ENCODE results near the gene TP53RK. TPM values are rescaled to one million over a fixed set of nuclear protein-coding genes. Genes with fewer than 3 reads are reported as not detected.

TP53RK gene
- total RNA-seq, 4 donors from 2014 or later: 7.4 to 12.1 (median 10.6) TPM

- H3K4me3 ChIP-seq: no peak overlapping the region
- TF ChIP-seq CTCF (IDR thresholded peaks at IDR 0.05): no peak
- TF ChIP-seq POLR2A (IDR thresholded peaks at IDR 0.05): no peak
- H3K4me1 ChIP-seq: no peaks in the 10 kb centered on the region
- H3K36me3 ChIP-seq: no peaks in the 10 kb centered on the region
- no peaks in the 10 kb centered on the region for H3K9me3 ChIP-seq
- H3K27ac ChIP-seq: no peak overlapping the region
- H3K27me3 ChIP-seq: no peaks in the 10 kb centered on the region
- no peak for DNase-seq
These were observed 49.2 kb downstream of the TP53RK start for GRCh38 chr20:46640044-46640443.

- TF ChIP-seq CTCF (IDR thresholded peaks at IDR 0.05) (no peak), POLR2A (IDR thresholded peaks at IDR 0.05) (no peak)
- no peaks in the 10 kb centered on the region for H3K27me3 ChIP-seq
- no peak overlapping the region for H3K27ac ChIP-seq
- no peak overlapping the region for H3K4me3 ChIP-seq
- DNase-seq: no peak
- no peaks in the 10 kb centered on the region for H3K4me1 ChIP-seq
- no peaks in the 10 kb centered on the region for H3K36me3 ChIP-seq
- H3K9me3 ChIP-seq: no peaks in the 10 kb centered on the region
These were observed 49.7 kb downstream of the TP53RK start for GRCh38 chr20:46639587-46639986.

GRCh38 chr20:46638898-46639274 lies 50.4 kb downstream of the TP53RK start:
- no peak for DNase-seq
- TF ChIP-seq CTCF (IDR thresholded peaks at IDR 0.05) (no peak), POLR2A (IDR thresholded peaks at IDR 0.05) (no peak)
- Histone ChIP-seq H3K27ac (no peak overlapping the region), H3K36me3 (no peaks in the 10 kb centered on the region), H3K9me3 (no peaks in the 10 kb centered on the region), H3K4me1 (no peaks in the 10 kb centered on the region), H3K27me3 (no peaks in the 10 kb centered on the region), H3K4me3 (no peak overlapping the region)

- no peak overlapping the region for H3K27ac ChIP-seq
- DNase-seq: no peak
- no peaks in the 10 kb centered on the region for H3K4me1 ChIP-seq
- no peak for TF ChIP-seq POLR2A (IDR thresholded peaks at IDR 0.05)
- no peak for TF ChIP-seq CTCF (IDR thresholded peaks at IDR 0.05)
- no peaks in the 10 kb centered on the region for H3K27me3 ChIP-seq
- H3K4me3 ChIP-seq: no peak overlapping the region
- no peaks in the 10 kb centered on the region for H3K9me3 ChIP-seq
- H3K36me3 ChIP-seq: no peaks in the 10 kb centered on the region
These were observed 50.9 kb downstream of the TP53RK start for GRCh38 chr20:46638134-46638897.

- no peaks in the 10 kb centered on the region for H3K9me3 ChIP-seq
- no peak for TF ChIP-seq CTCF (IDR thresholded peaks at IDR 0.05)
- TF ChIP-seq POLR2A (IDR thresholded peaks at IDR 0.05): no peak
- no peaks in the 10 kb centered on the region for H3K4me1 ChIP-seq
- DNase-seq: no peak
- no peaks in the 10 kb centered on the region for H3K27me3 ChIP-seq
- no peak overlapping the region for H3K4me3 ChIP-seq
- H3K36me3 ChIP-seq: no peaks in the 10 kb centered on the region
- no peak overlapping the region for H3K27ac ChIP-seq
These were observed 51.7 kb downstream of the TP53RK start for GRCh38 chr20:46637427-46638133.

Data from Peyer's patch (tissue), 4 donors.